GM18499 (cell line): ENCODE measurements around the gene ADAT3.
"Not testable (repeated sequence)": the region's sequence is repeated elsewhere in the genome, so short reads cannot be mapped to it uniquely, and the experiment has no call there.

Experiments used
- ATAC-seq: cut with Tn5 transposase; IDR thresholded peaks from one replicate; pipeline ENCODE4 v1.9.1; 2021; ENCODE audit warnings: moderate number of reproducible peaks; ENCODE audit not compliant: insufficient read depth, unreplicated experiment

The ADAT3 gene

GRCh38 chr19:1882089-1882785 lies 23.0 kb upstream of the ADAT3 start:
- ATAC-seq = no peak

GRCh38 chr19:1882786-1883692 lies 22.2 kb upstream of the ADAT3 start:
- ATAC-seq = no peak

GRCh38 chr19:1883784-1884183 lies 21.4 kb upstream of the ADAT3 start:
- no peak for ATAC-seq

- no peak for ATAC-seq
Observed at GRCh38 chr19:1884291-1884718, 20.9 kb upstream of the ADAT3 start.

- no peak for ATAC-seq
Observed at GRCh38 chr19:1884719-1885334, 20.4 kb upstream of the ADAT3 start.

- not testable (repeated sequence) for ATAC-seq
Observed at GRCh38 chr19:1885398-1886119, 19.6 kb upstream of the ADAT3 start, which contains the start of gene ABHD17A. TSS of gene ABHD17A (minus strand) at chr19:1885496. CDS start at chr19:1881566, 3,930 bp downstream.

GRCh38 chr19:1886360-1886759 lies 18.8 kb upstream of the ADAT3 start:
- ATAC-seq = not testable (repeated sequence)

GRCh38 chr19:1888385-1888784 lies 16.8 kb upstream of the ADAT3 start:
- no peak for ATAC-seq

- ATAC-seq = no peak
Observed at GRCh38 chr19:1889907-1890306, 15.3 kb upstream of the ADAT3 start.

- ATAC-seq = no peak
Observed at GRCh38 chr19:1893791-1894190, 11.4 kb upstream of the ADAT3 start.

GRCh38 chr19:1896508-1896907 lies 8.7 kb upstream of the ADAT3 start:
- ATAC-seq = no peak

- no peak for ATAC-seq
Observed at GRCh38 chr19:1901940-1902404, 3.2 kb upstream of the ADAT3 start.

- ATAC-seq = no peak
Observed at GRCh38 chr19:1902923-1903322, 2.3 kb upstream of the ADAT3 start.

GRCh38 chr19:1904860-1905109 lies 414 bp upstream of the ADAT3 start:
- peak; percentile 19 for ATAC-seq

GRCh38 chr19:1905863-1906375 lies 720 bp downstream of the ADAT3 start:
- no peak for ATAC-seq

GRCh38 chr19:1906985-1907562 lies 1.9 kb downstream of the ADAT3 start:
- ATAC-seq = no peak

GRCh38 chr19:1907563-1908363 lies 2.6 kb downstream of the ADAT3 start:
- no peak for ATAC-seq

GRCh38 chr19:1908364-1908678 lies 3.1 kb downstream of the ADAT3 start:
- ATAC-seq = no peak

GRCh38 chr19:1909761-1910080 lies 4.5 kb downstream of the ADAT3 start:
- ATAC-seq = no peak
